ENCODE data around the gene CDC5L. TPM values are rescaled to one million over a fixed set of nuclear protein-coding genes. Genes with fewer than 3 reads are reported as not detected.
A peak's percentile ranks its signal among the peaks of the same experiment; 100 is the strongest.

Gene CDC5L
- total RNA-seq, 1 donor from 2014 or later = 25.6 TPM

- H3K36me3 Mint-ChIP-seq = peaks cover 20% of the 10 kb centered on the region
- H3K4me3 Mint-ChIP-seq = no peak overlapping the region
- DNase-seq (ENCODE audit: low spot score in 2 of 2, unreplicated experiment in 2 of 2) = no peak
- H3K9me3 Mint-ChIP-seq = no peaks in the 10 kb centered on the region
- H3K27ac Mint-ChIP-seq = peak overlapping the region; percentile 43
- H3K27me3 Mint-ChIP-seq (ENCODE audit: low read depth) = no peaks in the 10 kb centered on the region
- TF ChIP-seq, protein P1, sequence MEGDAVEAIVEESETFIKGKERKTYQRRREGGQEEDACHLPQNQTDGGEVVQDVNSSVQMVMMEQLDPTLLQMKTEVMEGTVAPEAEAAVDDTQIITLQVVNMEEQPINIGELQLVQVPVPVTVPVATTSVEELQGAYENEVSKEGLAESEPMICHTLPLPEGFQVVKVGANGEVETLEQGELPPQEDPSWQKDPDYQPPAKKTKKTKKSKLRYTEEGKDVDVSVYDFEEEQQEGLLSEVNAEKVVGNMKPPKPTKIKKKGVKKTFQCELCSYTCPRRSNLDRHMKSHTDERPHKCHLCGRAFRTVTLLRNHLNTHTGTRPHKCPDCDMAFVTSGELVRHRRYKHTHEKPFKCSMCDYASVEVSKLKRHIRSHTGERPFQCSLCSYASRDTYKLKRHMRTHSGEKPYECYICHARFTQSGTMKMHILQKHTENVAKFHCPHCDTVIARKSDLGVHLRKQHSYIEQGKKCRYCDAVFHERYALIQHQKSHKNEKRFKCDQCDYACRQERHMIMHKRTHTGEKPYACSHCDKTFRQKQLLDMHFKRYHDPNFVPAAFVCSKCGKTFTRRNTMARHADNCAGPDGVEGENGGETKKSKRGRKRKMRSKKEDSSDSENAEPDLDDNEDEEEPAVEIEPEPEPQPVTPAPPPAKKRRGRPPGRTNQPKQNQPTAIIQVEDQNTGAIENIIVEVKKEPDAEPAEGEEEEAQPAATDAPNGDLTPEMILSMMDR (IDR thresholded peaks at IDR 0.05; ENCODE audit: unreplicated experiment) = peak; percentile 69
- H3K4me1 Mint-ChIP-seq = peaks cover 34% of the 10 kb centered on the region
Measured at GRCh38 chr6:44431118-44431725, 43.7 kb downstream of the CDC5L start.

GRCh38 chr6:44432227-44432626 is 44.7 kb downstream of the CDC5L start:
- peaks cover 34% of the 10 kb centered on the region for H3K4me1 Mint-ChIP-seq
- TF ChIP-seq, protein P1 (IDR thresholded peaks at IDR 0.05; ENCODE audit: unreplicated experiment) = no peak
- DNase-seq (ENCODE audit: low spot score in 2 of 2, unreplicated experiment in 2 of 2) = no peak
- H3K36me3 Mint-ChIP-seq = peaks cover 12% of the 10 kb centered on the region
- H3K27ac Mint-ChIP-seq = peak overlapping the region; percentile 61
- no peaks in the 10 kb centered on the region for H3K27me3 Mint-ChIP-seq (ENCODE audit: low read depth)
- no peak overlapping the region for H3K4me3 Mint-ChIP-seq
- H3K9me3 Mint-ChIP-seq = no peaks in the 10 kb centered on the region

DNA sequence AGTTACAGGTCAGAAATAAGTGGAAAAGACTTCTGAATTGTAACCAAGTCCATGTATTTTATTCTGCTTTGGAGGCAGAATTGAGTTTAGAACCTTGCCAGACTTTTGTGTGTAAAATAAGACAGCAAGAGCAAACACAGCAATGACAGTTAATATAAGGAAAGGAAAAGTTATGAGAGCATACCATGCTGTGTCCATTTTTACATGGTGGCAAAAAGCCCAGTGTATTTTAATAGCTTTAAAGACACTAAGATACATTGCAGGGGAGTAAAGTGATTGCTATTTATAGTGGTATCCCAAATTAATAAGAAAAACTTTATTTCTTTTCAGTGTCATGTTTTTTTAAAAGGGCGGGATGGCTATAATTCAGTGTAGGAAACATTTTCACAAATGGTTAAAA is 45.2 kb downstream of the CDC5L start:
- TF ChIP-seq, protein P1 (IDR thresholded peaks at IDR 0.05; ENCODE audit: unreplicated experiment) = no peak
- no peaks in the 10 kb centered on the region for H3K27me3 Mint-ChIP-seq (ENCODE audit: low read depth)
- DNase-seq (ENCODE audit: low spot score in 2 of 2, unreplicated experiment in 2 of 2) = no peak
- peaks cover 11% of the 10 kb centered on the region for H3K36me3 Mint-ChIP-seq
- peaks cover 34% of the 10 kb centered on the region for H3K4me1 Mint-ChIP-seq
- H3K9me3 Mint-ChIP-seq = no peaks in the 10 kb centered on the region
- H3K27ac Mint-ChIP-seq = peak overlapping the region; percentile 61
- no peak overlapping the region for H3K4me3 Mint-ChIP-seq

DNA sequence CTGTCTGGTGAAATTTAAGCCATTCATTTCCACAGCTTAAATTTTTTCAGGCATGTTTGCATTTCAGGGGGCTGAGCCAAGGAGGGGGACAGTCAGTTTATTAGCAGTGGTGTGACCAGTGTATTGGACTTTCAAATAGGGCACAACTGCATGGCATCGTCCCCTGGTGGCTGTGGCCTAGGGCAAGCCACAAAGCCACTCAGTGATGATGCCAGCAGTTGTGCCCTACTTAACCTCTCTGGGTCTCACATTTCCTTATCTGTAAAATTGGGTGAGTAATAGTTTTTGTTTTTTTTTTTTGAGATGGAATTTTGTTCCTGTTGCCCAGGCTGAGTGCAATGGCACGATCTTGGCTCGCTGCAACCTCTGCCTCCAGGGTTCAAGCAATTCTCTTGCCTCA is 48.0 kb downstream of the CDC5L start:
- no peak for DNase-seq (ENCODE audit: low spot score in 2 of 2, unreplicated experiment in 2 of 2)
- Mint-ChIP-seq H3K27ac (no peak overlapping the region), H3K4me3 (no peak overlapping the region), H3K36me3 (peaks cover 22% of the 10 kb centered on the region), H3K9me3 (no peaks in the 10 kb centered on the region), H3K4me1 (peaks cover 28% of the 10 kb centered on the region), H3K27me3 (ENCODE audit: low read depth) (no peaks in the 10 kb centered on the region)
- TF ChIP-seq, protein P1 (IDR thresholded peaks at IDR 0.05; ENCODE audit: unreplicated experiment) = no peak

- Mint-ChIP-seq H3K27me3 (ENCODE audit: low read depth) (no peaks in the 10 kb centered on the region), H3K27ac (no peak overlapping the region), H3K4me1 (peaks cover 9% of the 10 kb centered on the region), H3K4me3 (no peak overlapping the region), H3K9me3 (peaks cover 24% of the 10 kb centered on the region), H3K36me3 (peaks cover 46% of the 10 kb centered on the region)
- TF ChIP-seq, protein P1 (IDR thresholded peaks at IDR 0.05; ENCODE audit: unreplicated experiment) = no peak
- DNase-seq (ENCODE audit: low spot score in 2 of 2, unreplicated experiment in 2 of 2) = no peak
Measured at GRCh38 chr6:44438827-44439226, 51.3 kb downstream of the CDC5L start.

Measured in mesothelial cell of epicardium (in vitro differentiated cells).